ENCODE data around the gene HEXA. TPM values are rescaled to one million over a fixed set of nuclear protein-coding genes. Genes with fewer than 3 reads are reported as not detected.
"Not testable (repeated sequence)": the region's sequence is repeated elsewhere in the genome, so short reads cannot be mapped to it uniquely, and the experiment has no call there.

HEXA gene
- total RNA-seq, 6 experiments from 2014 or later, result 55.9 to 107 (median 65.3) TPM

GRCh38 chr15:72397796-72398588 lies 22.2 kb upstream of the HEXA start, which contains the start of gene TMEM202:
Gene TMEM202 (plus strand): TSS chr15:72398305. CDS start chr15:72398327, 22 bp downstream.
- intact Hi-C loops (cut with DNase I), result no loop called here
- Histone ChIP-seq H3K4me3 (no peak within 1 kb of the TSS), H3K27ac (no peak within 1 kb of the TSS), H3K36me3 (no peaks in the 10 kb centered on the region), H3K27me3 (no peaks in the 10 kb centered on the region), H3K9me3 (no peaks in the 10 kb centered on the region), H3K4me1 (no peaks in the 10 kb centered on the region)
- TF ChIP-seq POLR2A (IDR thresholded peaks at IDR 0.05) (no peak), CTCF (IDR thresholded peaks at IDR 0.05) (no peak)
- no peak for ATAC-seq
- DNase-seq, result no peak
- 53% methylated on average over 3 of the region's 4 CpGs for WGBS (ENCODE audit: insufficient coverage, low coverage, low lambda C conversion rate, missing lambda C conversion rate)

DNA sequence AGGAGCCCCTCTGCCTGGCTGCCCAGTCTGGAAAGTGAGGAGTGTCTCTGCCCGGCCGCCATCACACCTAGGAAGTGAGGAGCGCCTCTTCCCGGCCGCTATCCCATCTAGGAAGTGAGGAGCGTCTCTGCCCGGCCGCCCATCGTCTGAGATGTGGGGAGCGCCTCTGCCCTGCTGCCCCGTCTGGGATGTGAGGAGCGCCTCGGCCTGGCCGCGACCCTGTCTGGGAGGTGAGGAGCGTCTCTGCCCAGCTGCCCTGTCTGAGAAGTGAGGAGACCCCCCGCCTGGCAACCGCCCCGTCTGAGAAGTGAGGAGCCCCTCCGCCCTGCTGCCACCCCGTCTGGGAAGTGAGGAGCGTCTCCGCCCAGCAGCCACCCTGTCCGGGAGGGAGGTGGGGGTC lies 20.5 kb upstream of the HEXA start:
- WGBS (ENCODE audit: insufficient coverage, low coverage, low lambda C conversion rate, missing lambda C conversion rate), result no CpG with 5 or more reads among the region's 24 CpGs
- H3K27ac ChIP-seq; ATAC-seq; H3K36me3 ChIP-seq; H3K27me3 ChIP-seq; H3K4me3 ChIP-seq; DNase-seq; H3K4me1 ChIP-seq; H3K9me3 ChIP-seq; intact Hi-C loops (cut with DNase I): not testable (repeated sequence)

- no peak for DNase-seq
- Histone ChIP-seq H3K9me3 (no peaks in the 10 kb centered on the region), H3K4me3 (no peak overlapping the region), H3K36me3 (no peaks in the 10 kb centered on the region), H3K4me1 (no peaks in the 10 kb centered on the region), H3K27me3 (no peaks in the 10 kb centered on the region), H3K27ac (no peak overlapping the region)
- intact Hi-C loops (cut with DNase I), result no loop called here
- ATAC-seq, result no peak
- WGBS (ENCODE audit: insufficient coverage, low coverage, low lambda C conversion rate, missing lambda C conversion rate), result 43% methylated on average over 3 of the region's 3 CpGs
- TF ChIP-seq CTCF (IDR thresholded peaks at IDR 0.05) (no peak), POLR2A (IDR thresholded peaks at IDR 0.05) (no peak)
Observed at GRCh38 chr15:72389231-72389630, 13.4 kb upstream of the HEXA start.

- no peak for DNase-seq
- no peaks in the 10 kb centered on the region for H3K4me1 ChIP-seq
- no peak for TF ChIP-seq POLR2A (IDR thresholded peaks at IDR 0.05)
- TF ChIP-seq CTCF (IDR thresholded peaks at IDR 0.05), result no peak
- intact Hi-C loops (cut with DNase I), result no loop called here
- no peak overlapping the region for H3K4me3 ChIP-seq
- no peak overlapping the region for H3K27ac ChIP-seq
- H3K9me3 ChIP-seq, result no peaks in the 10 kb centered on the region
- no peaks in the 10 kb centered on the region for H3K27me3 ChIP-seq
- no peak for ATAC-seq
- H3K36me3 ChIP-seq, result no peaks in the 10 kb centered on the region
Observed at GRCh38 chr15:72387741-72388140, 11.9 kb upstream of the HEXA start.

- peak in 3 of 4 donors; percentile 45 to 72 (median 54) for ATAC-seq
Observed at GRCh38 chr15:72382146-72382545, 6.3 kb upstream of the HEXA start.

More at GRCh38 chr15:72382146-72382545, 6.3 kb upstream of the HEXA start:
- no peak for DNase-seq
- Histone ChIP-seq H3K36me3 (no peaks in the 10 kb centered on the region), H3K4me3 (no peak overlapping the region), H3K9me3 (no peaks in the 10 kb centered on the region), H3K27me3 (no peaks in the 10 kb centered on the region), H3K27ac (no peak overlapping the region), H3K4me1 (peaks cover 0 to under 1% (median 0%) of the 10 kb centered on the region in 4 donors)
- 62% methylated on average over 2 of the region's 2 CpGs for WGBS (ENCODE audit: insufficient coverage, low coverage, low lambda C conversion rate, missing lambda C conversion rate)
- intact Hi-C loops (cut with DNase I), result no loop called here
- TF ChIP-seq POLR2A (IDR thresholded peaks at IDR 0.05) (no peak), CTCF (IDR thresholded peaks at IDR 0.05) (peak; percentile 21 to 31 (median 24))
